Left lung (tissue), 10 donors: ENCODE data around the gene MTF2. TPM values are rescaled to one million over a fixed set of nuclear protein-coding genes. Genes with fewer than 3 reads are reported as not detected.
A peak's percentile ranks its signal among the peaks of the same experiment; 100 is the strongest.

ENCODE experiments used
- ATAC-seq: fragments of 200-7000 bp; cut with Tn5 transposase; one replicate; pipeline ENCODE4 v1.9.1; 2020; ENCODE audit warnings: moderate library complexity
- DNase-seq, 4 donors: peaks; one replicate each; pipeline ENCODE4 v3.0.0-alpha.2; 2013 to 2020
- H3K27ac ChIP-seq, 2 donors: fragments of 200-600 bp; sonication (generic) in 1 of 2; one replicate each; pipeline versions ENCODE4 v1.5.0 to v1.8.0; 2020 to 2021
- H3K27me3 ChIP-seq, 2 donors: fragments of 200-600 bp; sonication (generic) in 1 of 2; one replicate each; pipeline versions ENCODE4 v1.5.0 to v1.8.0; 2020 to 2021
- H3K36me3 ChIP-seq, 2 donors: fragments of 200-600 bp; sonication (generic) in 1 of 2; one replicate each; pipeline versions ENCODE4 v1.5.0 to v1.8.0; 2020 to 2021
- H3K4me1 ChIP-seq, 2 donors: fragments of 200-600 bp; one replicate each; pipeline ENCODE4 v1.8.0; 2021
- H3K4me3 ChIP-seq, 2 donors: fragments of 200-600 bp; sonication (generic) in 1 of 2; one replicate each; pipeline versions ENCODE4 v1.5.0 to v1.8.0; 2020 to 2021; ENCODE audit warnings: mild to moderate bottlenecking in 1 of 2
- H3K9me3 ChIP-seq, 2 donors: fragments of 200-600 bp; sonication (generic) in 1 of 2; one replicate each; pipeline versions ENCODE4 v1.5.0 to v1.8.0; 2020 to 2021
- intact Hi-C, 2 donors: fragments of 100-400 bp; cut with DNase I; formaldehyde crosslinking; loops; one replicate each; pipeline versions ENCODE4 v1.11.2 to v1.14.2; 2022
- polyA plus RNA-seq, 6 donors: library from polyadenylated mRNA; unstranded; fragments of 120-200 nt; gene quantifications; one replicate each; pipeline ENCODE4 v1.2.1, GENCODE V29; 2013; ENCODE audit not compliant: insufficient read length in 6 of 6
- total RNA-seq, 2 donors: library from RNA; stranded (reverse); fragmentation: NEBNext Ultra II Directional; extraction: Animal tissue kit (Norgen Biotek cat#: 25700); gene quantifications; one replicate each; pipeline ENCODE4 v1.2.1, GENCODE V29; 2021
- TF ChIP-seq, protein P1 (sequence below), 2 donors: fragments of 200-600 bp; sonication (generic) in 1 of 2; IDR thresholded peaks; one replicate each; pipeline versions ENCODE4 v1.5.0 to v1.8.0; 2021; ENCODE audit warnings: antibody characterized with exemption in 2 of 2
- donor health status: DM: no; HTN: yes; CAD: no.
- donor health status: DM: no; HTN: no; CAD: no.

MTF2 gene
- total and polyA plus RNA-seq, 8 donors, result 22.3 to 76.3 (median 57.8) TPM

DNA sequence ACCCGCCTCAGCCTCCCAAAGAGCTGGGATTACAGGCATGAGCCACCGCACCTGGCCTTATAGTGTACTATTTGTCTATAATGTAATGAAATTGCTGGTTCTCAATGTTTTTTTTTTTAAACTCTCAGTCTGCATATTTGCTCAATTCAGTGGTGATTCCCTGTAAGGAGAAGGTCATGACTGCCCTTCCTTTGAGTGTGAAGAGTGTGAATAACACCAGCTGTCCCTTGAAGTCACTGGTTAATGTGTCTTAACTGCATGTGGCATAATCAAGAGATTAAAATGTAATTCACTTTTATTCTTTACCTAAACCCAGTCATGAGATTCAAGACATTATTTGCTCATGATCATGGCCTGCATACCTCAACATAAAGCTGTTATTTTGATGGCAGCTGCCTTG, 30.5 kb downstream of the MTF2 start:
- H3K27ac ChIP-seq, result no peak overlapping the region
- intact Hi-C loops, result no loop called here
- H3K9me3 ChIP-seq, result peaks cover 0 to 10% of the 10 kb centered on the region in 2 donors
- DNase-seq (no peak), ATAC-seq (no peak)
- TF ChIP-seq, protein P1, sequence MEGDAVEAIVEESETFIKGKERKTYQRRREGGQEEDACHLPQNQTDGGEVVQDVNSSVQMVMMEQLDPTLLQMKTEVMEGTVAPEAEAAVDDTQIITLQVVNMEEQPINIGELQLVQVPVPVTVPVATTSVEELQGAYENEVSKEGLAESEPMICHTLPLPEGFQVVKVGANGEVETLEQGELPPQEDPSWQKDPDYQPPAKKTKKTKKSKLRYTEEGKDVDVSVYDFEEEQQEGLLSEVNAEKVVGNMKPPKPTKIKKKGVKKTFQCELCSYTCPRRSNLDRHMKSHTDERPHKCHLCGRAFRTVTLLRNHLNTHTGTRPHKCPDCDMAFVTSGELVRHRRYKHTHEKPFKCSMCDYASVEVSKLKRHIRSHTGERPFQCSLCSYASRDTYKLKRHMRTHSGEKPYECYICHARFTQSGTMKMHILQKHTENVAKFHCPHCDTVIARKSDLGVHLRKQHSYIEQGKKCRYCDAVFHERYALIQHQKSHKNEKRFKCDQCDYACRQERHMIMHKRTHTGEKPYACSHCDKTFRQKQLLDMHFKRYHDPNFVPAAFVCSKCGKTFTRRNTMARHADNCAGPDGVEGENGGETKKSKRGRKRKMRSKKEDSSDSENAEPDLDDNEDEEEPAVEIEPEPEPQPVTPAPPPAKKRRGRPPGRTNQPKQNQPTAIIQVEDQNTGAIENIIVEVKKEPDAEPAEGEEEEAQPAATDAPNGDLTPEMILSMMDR (IDR thresholded peaks at IDR 0.05), result no peak
- H3K27me3 ChIP-seq, result no peaks in the 10 kb centered on the region
- no peak overlapping the region for H3K4me3 ChIP-seq
- H3K4me1 ChIP-seq, result peaks cover 0 to 16% of the 10 kb centered on the region in 2 donors
- peaks cover 0 to 15% of the 10 kb centered on the region in 2 donors for H3K36me3 ChIP-seq

DNA sequence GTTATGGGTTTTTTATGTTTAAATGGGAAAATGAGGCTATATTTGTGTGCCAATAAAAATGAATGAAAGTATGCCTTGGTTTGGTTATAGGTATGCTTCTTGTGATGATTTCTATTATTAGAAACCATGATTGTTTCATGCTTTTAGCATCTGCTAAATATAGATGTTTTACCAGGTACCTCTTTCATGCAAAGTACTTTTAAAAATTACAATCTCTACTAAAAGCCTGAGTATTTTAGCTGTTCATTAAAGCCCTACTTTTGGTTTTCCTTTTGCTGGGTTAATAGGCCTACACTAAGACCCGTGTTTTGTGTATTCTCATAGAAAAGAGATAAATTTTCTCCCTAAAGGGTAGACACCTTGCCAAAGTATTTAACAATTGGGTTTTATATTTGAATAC, 32.0 kb downstream of the MTF2 start:
- Histone ChIP-seq H3K27me3 (no peaks in the 10 kb centered on the region), H3K36me3 (peaks cover 0 to 28% of the 10 kb centered on the region in 2 donors), H3K9me3 (peaks cover 0 to 10% of the 10 kb centered on the region in 2 donors), H3K4me3 (no peak overlapping the region), H3K4me1 (peaks cover 0 to 16% of the 10 kb centered on the region in 2 donors), H3K27ac (peak overlapping the region in 1 of 2 donors; percentile 53)
- ATAC-seq (no peak), DNase-seq (no peak)
- TF ChIP-seq, protein P1 (IDR thresholded peaks at IDR 0.05), result no peak
- intact Hi-C loops, result no loop called here

DNA sequence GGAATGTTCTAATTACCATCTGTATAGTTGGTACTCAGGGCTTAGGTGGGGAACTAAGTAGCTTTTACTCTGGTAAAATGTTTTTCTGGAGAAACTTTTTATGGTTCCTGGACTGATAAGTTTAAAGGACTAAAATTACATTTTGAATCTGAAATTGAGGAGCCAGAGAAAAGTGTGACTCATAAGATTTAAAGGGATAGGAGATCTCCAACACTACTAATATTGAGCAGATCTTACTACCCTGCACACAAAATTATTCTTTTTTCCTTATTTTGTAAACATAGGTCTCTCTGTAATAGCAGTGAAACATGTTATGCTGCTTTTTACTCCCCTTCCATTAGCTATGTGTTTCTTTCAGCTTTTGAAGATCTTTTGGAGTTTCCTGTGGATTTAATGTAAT, 32.5 kb downstream of the MTF2 start:
- intact Hi-C loops, result no loop called here
- ATAC-seq, result no peak
- Histone ChIP-seq H3K9me3 (peaks cover 0 to 10% of the 10 kb centered on the region in 2 donors), H3K36me3 (peaks cover 0 to 32% of the 10 kb centered on the region in 2 donors), H3K27me3 (no peaks in the 10 kb centered on the region), H3K27ac (peak overlapping the region in 1 of 2 donors; percentile 53), H3K4me3 (no peak overlapping the region), H3K4me1 (peaks cover 0 to 16% of the 10 kb centered on the region in 2 donors)
- no peak for DNase-seq
- TF ChIP-seq, protein P1 (IDR thresholded peaks at IDR 0.05), result no peak

GRCh38 chr1:93113127-93113526, 34.0 kb downstream of the MTF2 start:
- TF ChIP-seq, protein P1 (IDR thresholded peaks at IDR 0.05), result no peak
- H3K27ac ChIP-seq, result no peak overlapping the region
- peaks cover 0 to 41% of the 10 kb centered on the region in 2 donors for H3K36me3 ChIP-seq
- no peak for ATAC-seq
- no peaks in the 10 kb centered on the region for H3K27me3 ChIP-seq
- no peak for DNase-seq
- intact Hi-C loops, result no loop called here
- H3K9me3 ChIP-seq, result peaks cover 0 to under 1% of the 10 kb centered on the region in 2 donors
- H3K4me3 ChIP-seq, result no peak overlapping the region
- H3K4me1 ChIP-seq, result peaks cover 0 to 16% of the 10 kb centered on the region in 2 donors

GRCh38 chr1:93114391-93114790, 35.3 kb downstream of the MTF2 start:
- Histone ChIP-seq H3K27me3 (no peaks in the 10 kb centered on the region), H3K4me3 (no peak overlapping the region), H3K27ac (no peak overlapping the region), H3K9me3 (no peaks in the 10 kb centered on the region), H3K4me1 (peaks cover 0 to 16% of the 10 kb centered on the region in 2 donors), H3K36me3 (peaks cover 0 to 53% of the 10 kb centered on the region in 2 donors)
- intact Hi-C loops, result no loop called here
- TF ChIP-seq, protein P1 (IDR thresholded peaks at IDR 0.05), result no peak
- ATAC-seq (no peak), DNase-seq (no peak)
